OCI-LY3 (cell line): ENCODE results near the gene ARMC8.

Experiments
- EZH2phosphoT487 ChIP-seq: fragments of 200-600 bp; shearing (Covaris generic); IDR thresholded peaks from 2 replicates; pipeline ENCODE4 v1.6.1; 2018; ENCODE audit warnings: antibody characterized with exemption, mixed run types, low read depth
- TF ChIP-seq, protein P1 (sequence below): fragments of 200-600, 300-600 bp; sonication (generic); IDR thresholded peaks from 2 replicates; pipeline ENCODE4 v1.5.1; 2014; ENCODE audit warnings: antibody characterized with exemption, low read length, low read depth

GRCh38 chr3:138137861-138138260 lies 49.2 kb upstream of the ARMC8 start:
- TF ChIP-seq, protein P1, sequence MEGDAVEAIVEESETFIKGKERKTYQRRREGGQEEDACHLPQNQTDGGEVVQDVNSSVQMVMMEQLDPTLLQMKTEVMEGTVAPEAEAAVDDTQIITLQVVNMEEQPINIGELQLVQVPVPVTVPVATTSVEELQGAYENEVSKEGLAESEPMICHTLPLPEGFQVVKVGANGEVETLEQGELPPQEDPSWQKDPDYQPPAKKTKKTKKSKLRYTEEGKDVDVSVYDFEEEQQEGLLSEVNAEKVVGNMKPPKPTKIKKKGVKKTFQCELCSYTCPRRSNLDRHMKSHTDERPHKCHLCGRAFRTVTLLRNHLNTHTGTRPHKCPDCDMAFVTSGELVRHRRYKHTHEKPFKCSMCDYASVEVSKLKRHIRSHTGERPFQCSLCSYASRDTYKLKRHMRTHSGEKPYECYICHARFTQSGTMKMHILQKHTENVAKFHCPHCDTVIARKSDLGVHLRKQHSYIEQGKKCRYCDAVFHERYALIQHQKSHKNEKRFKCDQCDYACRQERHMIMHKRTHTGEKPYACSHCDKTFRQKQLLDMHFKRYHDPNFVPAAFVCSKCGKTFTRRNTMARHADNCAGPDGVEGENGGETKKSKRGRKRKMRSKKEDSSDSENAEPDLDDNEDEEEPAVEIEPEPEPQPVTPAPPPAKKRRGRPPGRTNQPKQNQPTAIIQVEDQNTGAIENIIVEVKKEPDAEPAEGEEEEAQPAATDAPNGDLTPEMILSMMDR: no peak
- TF ChIP-seq EZH2phosphoT487: no peak
